Prostate gland (tissue), 2 donors: Measurements from ENCODE around the gene ACAA1. TPM values are rescaled to one million over a fixed set of nuclear protein-coding genes. Genes with fewer than 3 reads are reported as not detected.

Source experiments
- DNase-seq: peaks from one replicate; pipeline ENCODE4 v3.0.0-alpha.2; 2019; ENCODE audit warnings: low spot score
- H3K27ac ChIP-seq, 2 donors: fragments of 200-600 bp; sonication (generic); 2 replicates each; pipeline ENCODE4 v1.5.1; 2017 to 2019
- H3K27me3 ChIP-seq: fragments of 200-600 bp; sonication (generic); replicated peaks from 2 replicates; pipeline ENCODE4 v1.5.1; 2019; ENCODE audit not compliant: insufficient read depth
- H3K36me3 ChIP-seq, 2 donors: fragments of 200-600 bp; sonication (generic); 1 replicate in 1 of 2; 2 replicates in 1 of 2; pipeline versions ENCODE4 v1.5.1 to v1.8.1; 2017 to 2019
- H3K4me1 ChIP-seq: fragments of 200-600 bp; sonication (generic); replicated peaks from 2 replicates; pipeline ENCODE4 v1.5.1; 2019
- H3K4me3 ChIP-seq, 2 donors: fragments of 200-600 bp; sonication (generic); 2 replicates each; pipeline ENCODE4 v1.5.1; 2017 to 2019
- H3K9me3 ChIP-seq: fragments of 200-600 bp; sonication (generic); 2 replicates; pipeline ENCODE4 v1.5.1; 2017
- CTCF ChIP-seq, 4 experiments: fragments of 200-600 bp in 2 of 4; fragments of 450-650 bp in 2 of 4; sonication (generic) in 2 of 4; IDR thresholded peaks; 1 replicate in 3 of 4; 2 replicates in 1 of 4; pipeline ENCODE4 v1.5.1; 2016 to 2019; ENCODE audit warnings: antibody characterized with exemption in 4 of 4, mild to moderate bottlenecking in 2 of 4, moderate library complexity in 2 of 4
- POLR2A ChIP-seq: fragments of 450-650 bp; IDR thresholded peaks from one replicate; pipeline ENCODE4 v1.6.1; 2016; ENCODE audit warnings: antibody characterized with exemption, mild to moderate bottlenecking
- POLR2AphosphoS5 ChIP-seq: sonication (generic); formaldehyde crosslinking; IDR thresholded peaks from one replicate; pipeline ENCODE4 v1.6.1; 2017; ENCODE audit warnings: antibody characterized with exemption
- WGBS: methylation state at CpG from one replicate; pipeline ENCODE4 v1.1.5; 2018; 5-methylcytosine and 5-hydroxymethylcytosine counted together
- intact Hi-C: fragments of 100-400 bp; cut with DNase I; formaldehyde crosslinking; loops from one replicate; pipeline ENCODE4 v1.14.2; 2022
- total RNA-seq, 2 donors: library from RNA; depleted of rRNA; stranded (reverse); fragments of >200 nt; gene quantifications; one replicate each; pipeline ENCODE4 v1.1.0, GENCODE V29; 2016

The ACAA1 gene
- total RNA-seq, 2 donors from 2014 or later: 89.8 to 112 TPM

DNA sequence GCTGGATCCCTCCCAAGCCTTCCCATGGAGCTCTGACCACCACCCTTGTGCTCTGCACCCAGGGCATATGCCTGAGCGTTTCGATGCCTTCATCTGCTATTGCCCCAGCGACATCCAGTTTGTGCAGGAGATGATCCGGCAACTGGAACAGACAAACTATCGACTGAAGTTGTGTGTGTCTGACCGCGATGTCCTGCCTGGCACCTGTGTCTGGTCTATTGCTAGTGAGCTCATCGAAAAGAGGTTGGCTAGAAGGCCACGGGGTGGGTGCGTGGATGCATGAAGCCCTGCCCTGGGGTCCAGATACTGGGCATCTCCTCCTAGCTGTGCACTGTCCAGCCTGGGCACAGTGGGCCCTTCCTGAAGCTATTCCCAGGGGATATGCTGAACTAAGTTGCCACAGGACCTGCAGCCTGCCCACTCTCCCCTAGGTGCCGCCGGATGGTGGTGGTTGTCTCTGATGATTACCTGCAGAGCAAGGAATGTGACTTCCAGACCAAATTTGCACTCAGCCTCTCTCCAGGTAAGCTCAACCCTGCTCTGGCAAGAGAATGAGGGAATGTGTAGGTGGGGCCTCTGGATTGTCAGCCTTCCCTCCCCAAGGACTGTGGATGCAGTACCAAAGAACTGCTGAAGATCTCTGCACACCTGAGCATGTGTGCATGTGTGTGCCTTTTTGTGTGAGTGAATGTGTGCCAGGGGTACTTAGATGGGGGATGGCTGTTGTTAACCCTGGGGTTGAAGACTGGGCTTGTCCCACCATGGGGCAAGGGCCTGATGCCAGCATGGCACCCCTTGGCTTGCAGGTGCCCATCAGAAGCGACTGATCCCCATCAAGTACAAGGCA is 3.6 kb upstream of the ACAA1 start:
- no peak overlapping the region for H3K4me3 ChIP-seq
- intact Hi-C loops: no loop called here
- WGBS: 94% methylated on average over 13 of the region's 13 CpGs
- no peak for TF ChIP-seq POLR2AphosphoS5
- no peak for TF ChIP-seq POLR2A
- no peak for TF ChIP-seq CTCF (IDR thresholded peaks at IDR 0.05)
- DNase-seq: no peak
- peaks cover 3% of the 10 kb centered on the region for H3K4me1 ChIP-seq
- H3K27me3 ChIP-seq: no peaks in the 10 kb centered on the region
- H3K9me3 ChIP-seq: no peaks in the 10 kb centered on the region
- H3K36me3 ChIP-seq: no peaks in the 10 kb centered on the region
- no peak overlapping the region for H3K27ac ChIP-seq

GRCh38 chr3:38139652-38140051 is 2.7 kb upstream of the ACAA1 start:
- WGBS: 73% methylated on average over 7 of the region's 7 CpGs
- peak overlapping the region; percentile 63 to 90 for H3K4me3 ChIP-seq
- no peaks in the 10 kb centered on the region for H3K36me3 ChIP-seq
- intact Hi-C loops: loop anchor here (2.0 to 10.0 kb wide), 4 partner anchors 25 to 345 kb away; partner anchors contain the start of genes ACVR2B and OXSR1
- H3K4me1 ChIP-seq: peaks cover 3% of the 10 kb centered on the region
- DNase-seq: no peak
- H3K9me3 ChIP-seq: no peaks in the 10 kb centered on the region
- H3K27me3 ChIP-seq: no peaks in the 10 kb centered on the region
- TF ChIP-seq POLR2AphosphoS5 (no peak), CTCF (IDR thresholded peaks at IDR 0.05) (no peak), POLR2A (no peak)
- H3K27ac ChIP-seq: peak overlapping the region in 1 of 2 donors; percentile 91

DNA sequence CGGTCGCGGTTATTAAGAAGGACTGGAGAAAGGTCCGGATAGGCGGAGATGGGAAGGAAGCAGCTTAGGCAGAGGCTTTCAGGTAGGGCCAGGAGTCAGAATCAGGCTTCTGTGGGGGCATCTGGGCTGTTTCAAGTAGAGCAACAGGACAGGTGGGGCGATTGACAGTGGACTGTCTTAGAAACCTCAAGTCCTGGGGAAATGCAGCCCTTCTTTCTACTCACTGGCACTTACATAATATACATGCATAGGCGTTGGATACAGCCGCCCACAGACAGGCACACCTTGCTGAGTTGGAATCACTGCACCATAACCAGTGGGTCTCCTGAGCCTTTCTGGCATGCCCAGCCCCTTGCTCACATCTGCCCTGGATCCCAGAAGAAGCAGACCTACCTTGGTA is 2.3 kb upstream of the ACAA1 start:
- peaks cover 3% of the 10 kb centered on the region for H3K4me1 ChIP-seq

GRCh38 chr3:38138349-38139190 is 1.6 kb upstream of the ACAA1 start, which contains the start of gene MYD88:
MYD88 (plus strand) TSS chr3:38138661; CDS start chr3:38138701, 40 bp downstream.
- peak; percentile 79 for DNase-seq
- 1% methylated on average over 65 of the region's 65 CpGs for WGBS

More for the DNA sequence above, 2.3 kb upstream of the ACAA1 start:
- Histone ChIP-seq H3K9me3 (no peaks in the 10 kb centered on the region), H3K27me3 (no peaks in the 10 kb centered on the region), H3K27ac (peak overlapping the region; percentile 91 to 94), H3K36me3 (no peaks in the 10 kb centered on the region), H3K4me3 (peak overlapping the region; percentile 63 to 90)
- 6% methylated on average over 8 of the region's 8 CpGs for WGBS
- peak; percentile 7 for TF ChIP-seq POLR2A
- no peak for TF ChIP-seq POLR2AphosphoS5
- intact Hi-C loops: loop anchor here (2.0 to 10.0 kb wide), 4 partner anchors 26 to 346 kb away; partner anchors contain the start of genes ACVR2B and OXSR1
- DNase-seq: no peak

More at GRCh38 chr3:38138349-38139190, 1.6 kb upstream of the ACAA1 start, which contains the start of gene MYD88:
- TF ChIP-seq POLR2A (peak; percentile 92), POLR2AphosphoS5 (peak; percentile 71), CTCF (IDR thresholded peaks at IDR 0.05) (no peak)
- H3K27me3 ChIP-seq: no peaks in the 10 kb centered on the region
- H3K36me3 ChIP-seq: no peaks in the 10 kb centered on the region
- H3K4me3 ChIP-seq: peak within 1 kb of the TSS; percentile 90 to 99
- peaks cover 3% of the 10 kb centered on the region for H3K4me1 ChIP-seq
- no peaks in the 10 kb centered on the region for H3K9me3 ChIP-seq
- peak within 1 kb of the TSS; percentile 91 to 94 for H3K27ac ChIP-seq
- intact Hi-C loops: loop anchor here (2.0 to 10.0 kb wide), 4 partner anchors 26 to 346 kb away; partner anchors contain the start of genes ACVR2B and OXSR1
